A204.1 (cell line): Measurements from ENCODE around the gene TRPV6.

Source experiments
- FAIRE-seq: peaks from 2 replicates; lab custom pipeline; 2012; peaks lifted over from hg19 to GRCh38; lab: Jason Lieb, UNC

The TRPV6 gene

DNA sequence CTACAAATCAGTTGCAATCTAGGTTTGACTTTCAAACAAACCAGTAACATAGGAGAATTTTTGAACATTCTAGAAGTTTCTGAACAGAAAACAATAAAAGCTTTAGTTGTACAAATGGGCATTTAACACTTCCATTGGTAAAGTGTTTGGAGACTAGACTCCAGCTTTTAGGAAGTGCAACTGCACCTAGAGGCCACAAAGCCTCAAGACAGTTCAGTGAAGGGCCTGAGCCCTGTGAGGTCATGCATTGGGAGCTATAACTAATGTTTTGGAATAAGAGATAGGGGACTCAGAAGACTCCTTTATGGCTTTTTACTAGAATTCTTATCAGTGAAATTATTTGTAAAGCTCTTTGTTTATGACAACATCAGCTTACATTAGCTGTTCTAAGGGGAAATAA, 33.6 kb downstream of the TRPV6 start:
- FAIRE-seq = no peak

DNA sequence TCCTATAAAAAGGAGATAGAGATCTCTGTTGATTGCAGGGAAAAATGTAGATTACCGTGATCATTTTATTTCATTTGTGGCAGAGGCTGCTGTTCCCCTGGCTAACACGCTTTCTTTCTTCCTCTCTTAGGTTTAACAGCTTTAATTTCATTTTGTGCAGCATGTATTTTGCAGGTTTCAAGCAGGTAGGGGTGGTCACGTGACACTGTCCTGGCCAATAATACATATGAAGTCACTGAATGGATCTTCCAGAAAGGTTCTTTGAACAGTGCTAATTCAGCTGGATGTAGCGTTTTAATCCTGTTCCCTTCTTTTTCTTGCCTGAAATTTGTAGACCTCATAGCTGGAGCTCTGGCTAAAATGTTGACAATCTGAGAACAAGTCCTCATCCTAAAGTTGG, 34.3 kb downstream of the TRPV6 start:
- FAIRE-seq = no peak

DNA sequence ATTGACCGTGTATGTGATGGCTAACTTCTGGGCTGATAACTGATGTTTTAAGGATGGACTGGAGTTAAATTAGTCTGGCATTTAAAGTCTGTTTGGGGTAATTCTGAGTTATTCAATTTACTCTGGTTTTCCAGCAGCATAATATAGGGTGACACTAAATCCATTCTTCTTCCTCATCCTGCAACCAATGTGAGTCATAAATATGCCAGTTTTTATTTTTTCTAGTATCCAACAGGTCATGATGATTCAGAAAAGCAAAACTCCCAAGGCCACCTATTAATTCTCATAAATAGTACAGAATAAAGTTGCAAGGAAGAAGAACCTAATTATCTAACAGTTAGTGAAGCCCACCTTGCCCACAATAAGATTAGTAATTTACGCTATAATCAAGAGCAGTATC, 38.2 kb downstream of the TRPV6 start:
- FAIRE-seq = no peak

DNA sequence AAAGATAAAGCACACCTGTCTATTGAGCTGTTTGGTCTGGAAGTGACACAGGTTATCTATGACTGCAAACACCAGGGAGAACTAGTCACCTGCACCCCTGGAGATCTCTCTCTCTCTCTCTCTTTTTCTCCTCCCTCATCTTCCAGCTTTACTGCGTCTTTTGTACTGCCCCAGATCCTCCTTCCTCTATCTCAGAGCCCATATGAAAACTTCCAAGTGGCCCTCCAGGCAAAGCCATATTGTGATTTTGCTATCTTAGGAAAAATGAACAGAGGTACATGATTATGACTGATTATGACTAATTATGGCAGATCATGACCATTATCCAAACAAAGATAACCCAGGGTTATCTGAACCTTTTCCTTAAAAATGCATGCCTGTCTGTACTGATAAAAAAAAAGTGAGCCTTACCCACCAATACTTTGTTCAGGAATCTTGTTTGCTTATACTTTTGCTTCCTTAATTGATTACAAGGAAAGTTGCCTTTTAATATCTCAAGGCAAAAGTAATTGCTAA, 43.2 kb downstream of the TRPV6 start:
- no peak for FAIRE-seq

- no peak for FAIRE-seq
Observed at GRCh38 chr7:142838461-142839213, 46.9 kb downstream of the TRPV6 start.

DNA sequence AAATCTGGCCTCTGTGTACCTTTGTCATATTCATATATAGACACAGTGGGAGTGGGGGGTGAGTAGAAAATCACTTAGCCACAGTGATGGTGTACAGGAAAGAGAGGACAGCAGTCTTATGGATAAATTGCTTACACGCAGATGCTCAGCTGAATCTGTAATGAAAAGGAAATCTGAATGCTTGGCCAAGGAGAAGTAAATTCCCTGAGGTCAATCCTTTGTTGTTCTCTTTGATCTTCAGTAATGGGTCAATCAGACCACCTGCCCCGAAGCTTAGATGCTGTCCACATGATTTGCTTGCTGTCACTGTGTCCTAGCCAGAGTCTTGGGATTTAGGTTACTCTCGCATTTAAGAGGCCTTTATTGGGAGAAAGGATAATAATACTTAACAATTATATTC, 49.1 kb downstream of the TRPV6 start:
- no peak for FAIRE-seq

- no peak for FAIRE-seq
Observed at GRCh38 chr7:142835487-142835886, 50.1 kb downstream of the TRPV6 start.

DNA sequence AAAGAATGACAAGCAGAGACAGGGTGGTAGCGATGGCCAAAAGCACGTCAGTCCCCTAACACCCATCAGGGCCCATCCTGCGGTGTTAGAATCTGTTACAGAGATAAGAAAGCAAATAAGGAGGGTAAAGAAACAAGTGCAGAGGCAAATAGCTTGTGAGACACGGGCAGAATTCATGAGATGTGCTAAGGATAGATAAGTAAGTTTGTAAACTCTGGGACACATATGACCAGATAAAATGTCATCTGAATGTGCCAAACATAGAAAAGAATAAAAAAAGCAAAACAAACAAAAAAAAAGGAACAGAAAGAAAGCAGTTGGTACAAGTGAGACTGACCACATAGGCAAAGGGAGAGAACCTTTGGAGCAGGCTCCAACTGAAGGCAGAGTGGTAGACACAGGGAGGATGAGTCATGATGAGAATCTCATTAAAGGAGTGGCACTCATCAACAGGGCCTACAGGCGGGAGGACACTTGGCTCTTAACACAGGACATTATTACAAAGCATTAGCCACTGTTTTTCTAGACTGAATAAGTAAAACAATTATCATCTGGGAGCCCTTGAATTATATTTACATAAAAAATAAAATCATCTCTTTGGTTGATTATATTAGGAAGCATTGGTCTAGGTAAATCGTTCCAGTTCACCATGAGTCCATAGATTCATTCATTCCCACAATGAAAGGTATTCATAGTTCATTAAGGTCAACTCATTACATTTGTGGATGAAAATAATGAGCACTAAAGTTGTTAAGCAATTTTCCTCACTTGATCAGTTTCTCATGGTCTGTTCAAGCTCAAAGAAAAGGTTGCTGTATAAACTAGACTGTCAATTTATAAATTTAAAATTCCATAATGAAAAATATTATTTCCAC, 52.1 kb downstream of the TRPV6 start:
- no peak for FAIRE-seq

DNA sequence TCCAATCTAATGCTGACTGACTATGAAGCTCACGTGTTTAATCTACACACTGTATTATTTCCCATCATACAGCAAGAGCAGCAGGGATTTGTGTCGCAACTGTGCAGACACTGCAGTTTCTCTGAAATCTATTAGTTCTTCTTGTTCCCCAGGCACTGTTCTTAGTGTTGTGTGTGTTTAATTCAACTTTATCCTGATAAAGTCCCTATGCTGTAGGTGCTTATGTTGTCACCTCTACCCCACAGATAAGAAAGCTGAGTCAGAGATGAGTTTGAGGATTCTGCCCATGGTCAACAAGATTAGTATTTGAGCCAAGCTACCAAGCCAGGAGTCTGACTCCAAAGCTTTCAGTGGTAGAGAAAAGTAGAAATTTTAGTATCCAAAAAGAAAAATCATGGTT, 53.1 kb downstream of the TRPV6 start:
- no peak for FAIRE-seq

GRCh38 chr7:142827951-142828500, 57.5 kb downstream of the TRPV6 start:
- FAIRE-seq = no peak

DNA sequence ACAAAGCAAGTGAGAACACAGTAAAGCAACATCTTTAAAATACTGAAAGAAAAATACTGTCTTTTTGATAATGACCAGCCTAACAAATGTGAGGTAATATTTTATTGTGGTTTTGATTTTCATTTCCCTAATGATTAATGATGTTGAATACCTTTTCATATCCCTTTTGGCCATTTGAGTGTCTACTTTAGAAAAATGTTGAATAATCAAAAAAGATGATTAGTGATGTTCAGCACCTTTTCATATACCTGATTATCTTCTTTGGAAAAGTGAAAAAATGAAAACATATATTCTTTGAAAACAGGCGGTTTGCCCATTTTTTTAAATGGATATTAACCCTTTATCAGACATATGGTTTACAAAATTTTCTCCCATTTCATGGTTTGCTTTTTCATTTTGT, 62.8 kb downstream of the TRPV6 start:
- FAIRE-seq = peak; percentile 16
